SK-N-SH treated with all-trans-retinoic acid at 6 μM for 48 hours (cell line): ENCODE data around the gene OR2V1.
"Not testable (repeated sequence)": the region's sequence is repeated elsewhere in the genome, so short reads cannot be mapped to it uniquely, and the experiment has no call there.

ENCODE experiments used
- ATAC-seq: fragments of 200-7000 bp; cut with Tn5 transposase; 3 replicates; pipeline ENCODE4 v1.9.1; 2020; ENCODE audit warnings: mild to moderate bottlenecking, moderate library complexity
- ARNTL ChIP-seq: fragments of 450-650 bp; formaldehyde crosslinking; IDR thresholded peaks from 2 replicates; pipeline ENCODE4 v1.5.0; 2020; ENCODE audit warnings: low read depth, mild to moderate bottlenecking, moderate library complexity, borderline replicate concordance
- BACH2 ChIP-seq: fragments of 250-450 bp; sonication (Bioruptor Pico); IDR thresholded peaks from 2 replicates; pipeline ENCODE4 v1.9.0; 2021; ENCODE audit warnings: mild to moderate bottlenecking, borderline replicate concordance
- CSDC2 ChIP-seq: fragments of 250-450 bp; sonication (Bioruptor Pico); IDR thresholded peaks from 2 replicates; pipeline ENCODE4 v1.5.0; 2020; ENCODE audit warnings: mild to moderate bottlenecking, moderate library complexity
- ESRRG ChIP-seq: fragments of 250-450 bp; sonication (Bioruptor Pico); IDR thresholded peaks from 2 replicates; pipeline ENCODE4 v1.6.1; 2021; ENCODE audit warnings: mild to moderate bottlenecking
- GLIS3 ChIP-seq: fragments of 250-450 bp; sonication (Bioruptor Pico); IDR thresholded peaks from 2 replicates; pipeline ENCODE4 v1.5.0; 2020; ENCODE audit warnings: mild to moderate bottlenecking, moderate library complexity
- OSR1 ChIP-seq: fragments of 250-450 bp; sonication (Bioruptor Pico); IDR thresholded peaks from 2 replicates; pipeline ENCODE4 v1.8.0; 2022; ENCODE audit warnings: moderate library complexity, mild to moderate bottlenecking, inconsistent platforms
- PPARA ChIP-seq: fragments of 250-450 bp; sonication (Bioruptor Pico); IDR thresholded peaks from 2 replicates; pipeline ENCODE4 v1.5.0; 2020; ENCODE audit warnings: mild to moderate bottlenecking, borderline replicate concordance
- RARB ChIP-seq: fragments of 250-450 bp; sonication (Bioruptor Pico); IDR thresholded peaks from 2 replicates; pipeline ENCODE4 v1.8.0; 2021; ENCODE audit warnings: mild to moderate bottlenecking, moderate library complexity
- TCF4 ChIP-seq: fragments of 250-450 bp; sonication (Bioruptor Pico); IDR thresholded peaks from 2 replicates; pipeline ENCODE4 v1.8.0; 2021; ENCODE audit warnings: mild to moderate bottlenecking, moderate library complexity, borderline replicate concordance
- TOX ChIP-seq: fragments of 250-450 bp; sonication (Bioruptor Pico); IDR thresholded peaks from 2 replicates; pipeline ENCODE4 v1.8.0; 2021; ENCODE audit warnings: mild to moderate bottlenecking, moderate library complexity, borderline replicate concordance
- ZFP30 ChIP-seq: fragments of 450-650 bp; formaldehyde crosslinking; IDR thresholded peaks from 2 replicates; pipeline ENCODE4 v1.5.0; 2022; ENCODE audit warnings: mild to moderate bottlenecking, moderate library complexity
- ZNF70 ChIP-seq: fragments of 450-650 bp; formaldehyde crosslinking; IDR thresholded peaks from 2 replicates; pipeline ENCODE4 v1.5.0; 2020; ENCODE audit warnings: mild to moderate bottlenecking, moderate library complexity
- ZNF8 ChIP-seq: fragments of 450-650 bp; formaldehyde crosslinking; IDR thresholded peaks from 2 replicates; pipeline ENCODE4 v1.5.0; 2020; ENCODE audit warnings: mild to moderate bottlenecking, moderate library complexity
- TF ChIP-seq, protein P1 (sequence below): fragments of 250-450 bp; sonication (Bioruptor Pico); IDR thresholded peaks from 2 replicates; pipeline ENCODE4 v1.5.1; 2020; ENCODE audit warnings: low read depth, mild to moderate bottlenecking, moderate library complexity
- TF ChIP-seq, protein P2 (sequence below): fragments of 250-450 bp; sonication (Bioruptor Pico); IDR thresholded peaks from 2 replicates; pipeline ENCODE4 v1.5.1; 2021; ENCODE audit warnings: mild to moderate bottlenecking, moderate library complexity
- TF ChIP-seq, protein P3 (sequence below): fragments of 250-450 bp; sonication (Bioruptor Pico); IDR thresholded peaks from 2 replicates; pipeline ENCODE4 v1.5.0; 2020; ENCODE audit warnings: mild to moderate bottlenecking, moderate library complexity

The OR2V1 gene

DNA sequence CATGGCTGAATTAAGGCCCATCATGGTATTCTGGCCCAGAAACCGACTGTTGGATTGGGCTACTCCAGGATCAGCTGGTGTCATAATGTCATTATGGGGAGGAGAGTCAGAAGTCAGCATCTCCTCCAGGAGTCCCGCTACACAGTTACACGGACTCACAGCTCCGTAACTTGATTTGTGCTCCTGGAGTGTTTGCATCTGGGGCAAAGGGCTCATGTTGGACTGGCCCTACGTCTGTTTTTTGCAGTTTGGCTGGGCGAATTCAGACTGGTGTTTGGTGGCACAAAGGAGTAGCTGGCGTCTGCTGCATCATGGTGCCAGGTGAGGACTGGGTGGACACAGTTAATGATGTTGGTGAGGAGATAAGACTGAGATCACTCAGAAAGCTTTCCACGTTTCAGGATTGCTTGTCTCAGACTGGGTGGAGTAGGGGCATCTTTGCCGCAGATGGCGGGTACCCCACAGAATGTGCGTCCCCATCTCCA is 31.3 kb downstream of the OR2V1 start (continued):
- TF ChIP-seq, protein P1, sequence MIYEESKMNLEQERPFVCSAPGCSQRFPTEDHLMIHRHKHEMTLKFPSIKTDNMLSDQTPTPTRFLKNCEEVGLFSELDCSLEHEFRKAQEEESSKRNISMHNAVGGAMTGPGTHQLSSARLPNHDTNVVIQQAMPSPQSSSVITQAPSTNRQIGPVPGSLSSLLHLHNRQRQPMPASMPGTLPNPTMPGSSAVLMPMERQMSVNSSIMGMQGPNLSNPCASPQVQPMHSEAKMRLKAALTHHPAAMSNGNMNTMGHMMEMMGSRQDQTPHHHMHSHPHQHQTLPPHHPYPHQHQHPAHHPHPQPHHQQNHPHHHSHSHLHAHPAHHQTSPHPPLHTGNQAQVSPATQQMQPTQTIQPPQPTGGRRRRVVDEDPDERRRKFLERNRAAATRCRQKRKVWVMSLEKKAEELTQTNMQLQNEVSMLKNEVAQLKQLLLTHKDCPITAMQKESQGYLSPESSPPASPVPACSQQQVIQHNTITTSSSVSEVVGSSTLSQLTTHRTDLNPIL, result no peak
- TF ChIP-seq, protein P2, sequence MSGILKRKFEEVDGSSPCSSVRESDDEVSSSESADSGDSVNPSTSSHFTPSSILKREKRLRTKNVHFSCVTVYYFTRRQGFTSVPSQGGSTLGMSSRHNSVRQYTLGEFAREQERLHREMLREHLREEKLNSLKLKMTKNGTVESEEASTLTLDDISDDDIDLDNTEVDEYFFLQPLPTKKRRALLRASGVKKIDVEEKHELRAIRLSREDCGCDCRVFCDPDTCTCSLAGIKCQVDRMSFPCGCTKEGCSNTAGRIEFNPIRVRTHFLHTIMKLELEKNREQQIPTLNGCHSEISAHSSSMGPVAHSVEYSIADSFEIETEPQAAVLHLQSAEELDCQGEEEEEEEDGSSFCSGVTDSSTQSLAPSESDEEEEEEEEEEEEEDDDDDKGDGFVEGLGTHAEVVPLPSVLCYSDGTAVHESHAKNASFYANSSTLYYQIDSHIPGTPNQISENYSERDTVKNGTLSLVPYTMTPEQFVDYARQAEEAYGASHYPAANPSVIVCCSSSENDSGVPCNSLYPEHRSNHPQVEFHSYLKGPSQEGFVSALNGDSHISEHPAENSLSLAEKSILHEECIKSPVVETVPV (CRISPR knock-in tag), result no peak
- TF ChIP-seq BACH2 (CRISPR knock-in tag) (no peak), GLIS3 (CRISPR knock-in tag) (no peak), PPARA (no peak), CSDC2 (CRISPR knock-in tag) (no peak)

DNA sequence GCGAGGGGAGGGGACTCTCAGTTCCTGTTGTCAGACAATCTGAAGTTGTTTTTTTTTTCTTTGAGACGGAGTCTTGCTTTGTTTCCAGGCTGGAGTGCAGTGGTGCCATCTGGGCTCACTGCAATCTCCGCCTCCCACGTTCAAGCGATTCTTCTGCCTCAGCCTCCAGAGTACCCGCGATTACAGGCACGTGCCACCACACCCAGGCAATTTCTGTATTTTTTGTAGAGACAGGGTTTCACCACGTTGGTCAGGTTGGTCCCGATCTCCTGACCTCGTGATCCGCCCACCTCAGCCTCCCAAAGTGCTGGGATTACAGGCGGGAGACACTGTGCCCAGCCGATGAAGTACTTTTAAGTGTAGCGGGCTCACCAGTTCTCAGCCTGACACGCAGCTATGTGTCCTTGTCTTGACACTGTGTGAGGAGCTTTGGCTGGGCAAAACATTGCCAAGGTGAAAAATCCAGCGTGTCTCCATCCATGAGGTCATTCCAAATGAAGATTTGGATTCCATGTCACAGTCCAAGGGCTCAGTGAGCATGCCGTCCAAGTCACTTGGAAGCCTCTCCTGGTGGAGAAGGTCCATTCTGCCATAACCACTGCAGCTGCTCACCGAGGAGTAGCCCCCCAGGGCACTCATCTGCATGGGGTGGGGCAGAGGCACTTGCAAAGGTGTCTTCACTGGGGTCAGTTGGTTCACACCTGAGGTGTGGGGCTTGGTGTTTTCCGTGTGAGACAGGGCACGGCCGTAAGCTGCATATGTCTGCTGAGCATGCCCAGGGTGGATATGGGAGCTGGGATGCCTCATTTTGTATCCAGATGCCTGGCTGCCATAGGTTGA is 32.0 kb downstream of the OR2V1 start:
- no peak for TF ChIP-seq GLIS3 (CRISPR knock-in tag)
- no peak for TF ChIP-seq ZNF70 (CRISPR knock-in tag)
- no peak for TF ChIP-seq TCF4 (CRISPR knock-in tag)
- TF ChIP-seq ZNF8 (CRISPR knock-in tag), result no peak
- TF ChIP-seq ZFP30 (CRISPR knock-in tag), result no peak
- no peak for TF ChIP-seq TOX (CRISPR knock-in tag)
- TF ChIP-seq ESRRG (CRISPR knock-in tag), result no peak
- TF ChIP-seq OSR1 (CRISPR knock-in tag), result no peak
- no peak for TF ChIP-seq ARNTL (CRISPR knock-in tag)
- TF ChIP-seq, protein P3, sequence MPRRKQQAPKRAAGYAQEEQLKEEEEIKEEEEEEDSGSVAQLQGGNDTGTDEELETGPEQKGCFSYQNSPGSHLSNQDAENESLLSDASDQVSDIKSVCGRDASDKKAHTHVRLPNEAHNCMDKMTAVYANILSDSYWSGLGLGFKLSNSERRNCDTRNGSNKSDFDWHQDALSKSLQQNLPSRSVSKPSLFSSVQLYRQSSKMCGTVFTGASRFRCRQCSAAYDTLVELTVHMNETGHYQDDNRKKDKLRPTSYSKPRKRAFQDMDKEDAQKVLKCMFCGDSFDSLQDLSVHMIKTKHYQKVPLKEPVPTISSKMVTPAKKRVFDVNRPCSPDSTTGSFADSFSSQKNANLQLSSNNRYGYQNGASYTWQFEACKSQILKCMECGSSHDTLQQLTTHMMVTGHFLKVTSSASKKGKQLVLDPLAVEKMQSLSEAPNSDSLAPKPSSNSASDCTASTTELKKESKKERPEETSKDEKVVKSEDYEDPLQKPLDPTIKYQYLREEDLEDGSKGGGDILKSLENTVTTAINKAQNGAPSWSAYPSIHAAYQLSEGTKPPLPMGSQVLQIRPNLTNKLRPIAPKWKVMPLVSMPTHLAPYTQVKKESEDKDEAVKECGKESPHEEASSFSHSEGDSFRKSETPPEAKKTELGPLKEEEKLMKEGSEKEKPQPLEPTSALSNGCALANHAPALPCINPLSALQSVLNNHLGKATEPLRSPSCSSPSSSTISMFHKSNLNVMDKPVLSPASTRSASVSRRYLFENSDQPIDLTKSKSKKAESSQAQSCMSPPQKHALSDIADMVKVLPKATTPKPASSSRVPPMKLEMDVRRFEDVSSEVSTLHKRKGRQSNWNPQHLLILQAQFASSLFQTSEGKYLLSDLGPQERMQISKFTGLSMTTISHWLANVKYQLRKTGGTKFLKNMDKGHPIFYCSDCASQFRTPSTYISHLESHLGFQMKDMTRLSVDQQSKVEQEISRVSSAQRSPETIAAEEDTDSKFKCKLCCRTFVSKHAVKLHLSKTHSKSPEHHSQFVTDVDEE, result no peak
- no peak for TF ChIP-seq PPARA
- TF ChIP-seq, protein P2 (CRISPR knock-in tag), result no peak
- no peak for TF ChIP-seq RARB (CRISPR knock-in tag)
- ATAC-seq, result no peak

DNA sequence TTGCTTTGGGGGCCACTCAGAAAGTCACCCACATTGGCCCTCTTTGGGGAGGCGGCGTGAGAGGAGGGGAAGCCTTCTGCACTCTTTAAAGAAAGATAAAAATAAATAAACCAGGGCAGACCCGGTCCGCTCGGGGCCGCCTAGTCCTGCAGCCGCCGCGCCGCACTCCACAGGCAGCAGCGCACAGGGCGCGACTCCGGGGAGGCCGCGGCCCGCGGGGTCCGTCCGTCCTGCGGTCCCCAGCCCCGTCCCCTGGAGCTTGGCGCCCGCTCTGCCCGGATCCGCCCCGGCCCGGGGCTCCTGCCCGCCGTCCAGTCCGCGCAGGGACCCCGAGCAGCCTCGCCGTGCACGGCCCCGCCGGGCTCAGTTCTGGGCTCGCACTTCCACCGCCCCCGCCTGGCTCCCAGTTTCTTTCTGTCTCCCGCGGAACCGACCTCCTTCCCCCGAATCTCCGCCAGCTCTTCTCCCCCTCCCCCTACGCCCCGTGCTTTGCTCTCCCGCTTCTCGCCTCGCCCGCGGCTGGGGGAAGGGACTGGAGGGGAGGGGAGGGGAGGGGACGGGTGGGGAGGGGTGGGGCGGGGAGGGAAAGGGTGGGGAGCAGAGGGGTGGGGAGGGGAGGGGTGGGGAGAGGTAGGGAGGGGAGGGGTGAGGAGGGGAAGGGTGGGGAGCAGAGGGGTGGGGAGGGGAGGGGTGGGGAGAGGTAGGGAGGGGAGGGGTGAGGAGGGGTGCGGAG is 33.0 kb downstream of the OR2V1 start:
- ATAC-seq, result not testable (repeated sequence)

DNA sequence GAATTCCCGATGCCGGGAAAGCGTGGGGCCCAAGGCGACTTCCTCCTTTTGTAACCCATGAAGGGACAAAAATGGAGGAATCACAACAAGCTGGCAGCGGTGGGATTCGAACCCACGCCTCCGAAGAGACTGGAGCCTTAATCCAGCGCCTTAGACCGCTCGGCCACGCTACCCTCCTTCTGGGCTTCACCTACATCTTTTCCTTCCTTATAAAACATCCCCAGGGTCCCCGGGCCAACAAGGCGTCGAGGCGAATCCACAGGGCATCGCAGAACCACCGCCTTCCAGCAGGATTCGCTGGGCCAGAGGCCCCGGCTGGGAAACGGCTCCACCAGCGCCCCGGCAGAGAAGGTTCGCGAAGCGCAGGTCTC is 33.6 kb downstream of the OR2V1 start:
- peak; percentile 14 for ATAC-seq

DNA sequence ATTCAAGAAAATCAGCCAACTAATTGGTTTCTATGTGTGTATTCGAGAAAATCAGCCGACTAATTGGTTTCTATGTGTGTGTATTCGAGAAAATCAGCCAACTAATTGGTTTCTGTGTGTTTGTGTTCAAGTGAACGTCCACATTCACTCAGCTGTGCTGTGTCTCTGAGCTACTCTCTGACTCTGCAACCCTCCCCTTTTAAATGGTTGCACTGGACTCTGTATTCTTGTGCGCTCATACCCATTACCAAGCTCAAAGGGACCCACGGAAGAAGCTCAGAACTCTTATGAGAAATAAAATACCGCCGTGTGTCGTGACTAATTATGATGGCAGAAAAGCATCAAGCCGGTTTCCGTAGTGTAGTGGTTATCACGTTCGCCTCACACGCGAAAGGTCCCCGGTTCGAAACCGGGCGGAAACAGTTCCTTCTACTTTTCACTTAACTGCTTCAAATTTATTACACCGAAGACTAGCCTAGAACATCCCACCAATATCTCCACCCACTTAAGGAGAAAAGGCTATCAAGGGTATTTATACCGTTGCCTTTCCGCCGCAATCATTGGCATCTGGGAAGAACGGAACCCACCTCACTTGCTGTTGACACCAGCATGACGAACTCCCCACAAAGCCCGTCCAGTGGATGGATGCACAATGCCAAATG is 34.1 kb downstream of the OR2V1 start:
- ATAC-seq, result peak; percentile 45

DNA sequence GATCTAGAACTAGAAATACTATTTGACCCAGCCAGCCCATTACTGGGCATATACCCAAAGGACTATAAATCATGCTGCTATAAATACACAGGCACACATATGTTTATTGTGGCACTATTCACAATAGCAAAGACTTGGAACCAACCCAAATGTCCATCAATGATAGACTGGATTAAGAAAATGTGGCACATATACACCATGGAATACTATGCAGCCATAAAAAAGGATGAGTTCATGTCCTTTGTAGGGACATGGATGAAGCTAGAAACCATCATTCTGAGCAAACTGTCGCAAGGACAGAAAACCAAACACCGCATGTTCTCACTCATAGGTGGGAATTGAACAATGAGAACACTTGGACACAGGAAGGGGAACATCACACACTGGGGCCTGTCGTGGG is 35.8 kb downstream of the OR2V1 start:
- not testable (repeated sequence) for ATAC-seq
